HFFc6 (cell line): ENCODE results near the gene CD7. TPM values are rescaled to one million over a fixed set of nuclear protein-coding genes. Genes with fewer than 3 reads are reported as not detected.

Experiments used
- DNase-seq: peaks from one replicate; pipeline ENCODE4 v3.0.0-alpha.2; 2018
- H3K27ac Mint-ChIP-seq: 2 replicates; pipeline ENCODE4 v1.8.0; 2020; ENCODE audit warnings: mild to moderate bottlenecking, mixed read lengths
- H3K27me3 Mint-ChIP-seq: 2 replicates; pipeline ENCODE4 v1.8.0; 2021; ENCODE audit warnings: mild to moderate bottlenecking, moderate library complexity, mixed read lengths; ENCODE audit not compliant: insufficient read depth
- H3K36me3 Mint-ChIP-seq: 2 replicates; pipeline ENCODE4 v1.8.0; 2021; ENCODE audit warnings: low read depth, mixed read lengths
- H3K4me1 Mint-ChIP-seq: 2 replicates; pipeline ENCODE4 v1.8.0; 2020; ENCODE audit warnings: low read depth, mixed read lengths
- H3K4me3 Mint-ChIP-seq: 2 replicates; pipeline ENCODE4 v1.8.0; 2020; ENCODE audit warnings: mild to moderate bottlenecking, moderate library complexity, mixed read lengths
- H3K9me3 Mint-ChIP-seq: 2 replicates; pipeline ENCODE4 v1.8.0; 2020; ENCODE audit warnings: mild to moderate bottlenecking, mixed read lengths
- CTCF ChIP-seq: fragments of 200-600 bp; sonication (generic); IDR thresholded peaks from 2 replicates; pipeline ENCODE4 v1.5.0; 2021; ENCODE audit warnings: antibody characterized with exemption, mild to moderate bottlenecking
- total RNA-seq, 6 experiments: library from RNA; stranded (reverse); fragmentation: NEBNext Ultra II Directional; extraction: Animal tissue kit (Norgen Biotek cat#: 25700); gene quantifications; 2 replicates in 1 of 6; 3 replicates in 5 of 6; pipeline ENCODE4 v1.2.3, GENCODE V29; 2021

CD7 gene
- total RNA-seq, 6 experiments from 2014 or later = 0.20 TPM; not detected in 5

GRCh38 chr17:82278308-82278707, 39.1 kb downstream of the CD7 start:
- no peak for TF ChIP-seq CTCF
- H3K27me3 Mint-ChIP-seq = peaks cover 4% of the 10 kb centered on the region; the same call in 1 of the 2 replicates
- no peaks in the 10 kb centered on the region for H3K9me3 Mint-ChIP-seq
- no peak overlapping the region for H3K4me3 Mint-ChIP-seq
- H3K36me3 Mint-ChIP-seq = no peaks in the 10 kb centered on the region
- DNase-seq = no peak
- H3K27ac Mint-ChIP-seq = no peak overlapping the region
- peaks cover 14% of the 10 kb centered on the region for H3K4me1 Mint-ChIP-seq

GRCh38 chr17:82277851-82278250, 39.6 kb downstream of the CD7 start:
- no peaks in the 10 kb centered on the region for H3K36me3 Mint-ChIP-seq
- H3K4me1 Mint-ChIP-seq = peaks cover 10% of the 10 kb centered on the region
- no peak for TF ChIP-seq CTCF
- no peaks in the 10 kb centered on the region for H3K9me3 Mint-ChIP-seq
- peaks cover 4% of the 10 kb centered on the region; the same call in 1 of the 2 replicates for H3K27me3 Mint-ChIP-seq
- H3K27ac Mint-ChIP-seq = no peak overlapping the region
- no peak for DNase-seq
- no peak overlapping the region for H3K4me3 Mint-ChIP-seq

- H3K27ac Mint-ChIP-seq = no peak overlapping the region
- DNase-seq = no peak
- no peaks in the 10 kb centered on the region for H3K9me3 Mint-ChIP-seq
- peaks cover 7% of the 10 kb centered on the region for H3K36me3 Mint-ChIP-seq
- H3K27me3 Mint-ChIP-seq = peaks cover 6% of the 10 kb centered on the region
- no peak for TF ChIP-seq CTCF
- no peak overlapping the region for H3K4me3 Mint-ChIP-seq
- peaks cover 14% of the 10 kb centered on the region for H3K4me1 Mint-ChIP-seq
These were observed 40.5 kb downstream of the CD7 start for GRCh38 chr17:82276938-82277337.

GRCh38 chr17:82275326-82275725, 42.1 kb downstream of the CD7 start:
- H3K27me3 Mint-ChIP-seq = peaks cover 6% of the 10 kb centered on the region
- no peaks in the 10 kb centered on the region for H3K9me3 Mint-ChIP-seq
- TF ChIP-seq CTCF = no peak
- H3K27ac Mint-ChIP-seq = no peak overlapping the region
- H3K4me3 Mint-ChIP-seq = no peak overlapping the region
- no peak for DNase-seq
- H3K36me3 Mint-ChIP-seq = peaks cover 20% of the 10 kb centered on the region
- H3K4me1 Mint-ChIP-seq = peaks cover 20% of the 10 kb centered on the region

GRCh38 chr17:82274134-82275020, 43.0 kb downstream of the CD7 start:
- no peak for DNase-seq
- peaks cover 30% of the 10 kb centered on the region for H3K4me1 Mint-ChIP-seq
- no peak for TF ChIP-seq CTCF
- H3K4me3 Mint-ChIP-seq = peak overlapping the region; percentile 87
- H3K27me3 Mint-ChIP-seq = peaks cover 6% of the 10 kb centered on the region
- no peaks in the 10 kb centered on the region for H3K9me3 Mint-ChIP-seq
- H3K36me3 Mint-ChIP-seq = peaks cover 28% of the 10 kb centered on the region
- no peak overlapping the region; the same call in 1 of the 2 replicates for H3K27ac Mint-ChIP-seq
